ENCODE measurements around the gene CAPN3.

DNA sequence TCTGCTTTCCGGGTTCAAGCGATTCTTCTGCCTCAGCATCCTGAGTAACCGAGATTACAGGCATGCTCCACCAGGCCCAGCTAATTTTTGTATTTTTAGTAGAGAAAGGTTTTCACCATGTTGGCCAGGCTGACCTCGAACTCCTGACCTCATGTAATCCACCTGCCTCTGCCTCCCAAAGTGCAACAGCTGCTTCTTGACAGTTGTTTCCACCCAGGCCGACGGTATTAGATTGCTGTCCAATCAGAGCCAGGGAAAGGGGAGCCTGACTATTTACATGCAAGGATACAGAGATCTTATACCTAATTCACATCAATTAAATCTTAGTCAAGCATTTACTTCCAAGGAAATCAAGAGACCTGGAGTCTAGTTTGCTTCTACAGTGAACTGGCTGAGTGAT, 4.0 kb upstream of the CAPN3 start:
- TF ChIP-seq, protein P1, sequence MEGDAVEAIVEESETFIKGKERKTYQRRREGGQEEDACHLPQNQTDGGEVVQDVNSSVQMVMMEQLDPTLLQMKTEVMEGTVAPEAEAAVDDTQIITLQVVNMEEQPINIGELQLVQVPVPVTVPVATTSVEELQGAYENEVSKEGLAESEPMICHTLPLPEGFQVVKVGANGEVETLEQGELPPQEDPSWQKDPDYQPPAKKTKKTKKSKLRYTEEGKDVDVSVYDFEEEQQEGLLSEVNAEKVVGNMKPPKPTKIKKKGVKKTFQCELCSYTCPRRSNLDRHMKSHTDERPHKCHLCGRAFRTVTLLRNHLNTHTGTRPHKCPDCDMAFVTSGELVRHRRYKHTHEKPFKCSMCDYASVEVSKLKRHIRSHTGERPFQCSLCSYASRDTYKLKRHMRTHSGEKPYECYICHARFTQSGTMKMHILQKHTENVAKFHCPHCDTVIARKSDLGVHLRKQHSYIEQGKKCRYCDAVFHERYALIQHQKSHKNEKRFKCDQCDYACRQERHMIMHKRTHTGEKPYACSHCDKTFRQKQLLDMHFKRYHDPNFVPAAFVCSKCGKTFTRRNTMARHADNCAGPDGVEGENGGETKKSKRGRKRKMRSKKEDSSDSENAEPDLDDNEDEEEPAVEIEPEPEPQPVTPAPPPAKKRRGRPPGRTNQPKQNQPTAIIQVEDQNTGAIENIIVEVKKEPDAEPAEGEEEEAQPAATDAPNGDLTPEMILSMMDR (IDR thresholded peaks at IDR 0.05), result no peak
- no peak for TF ChIP-seq POLR2A (IDR thresholded peaks at IDR 0.05)

Measured in sigmoid colon (tissue), 3 donors.